Measurements from ENCODE around the gene ARMC3.

- TF ChIP-seq CTCF (IDR thresholded peaks at IDR 0.05), result no peak
- no peak for TF ChIP-seq RAD21 (conservative IDR thresholded peaks at IDR 0.05 in 1 of 2, IDR thresholded peaks at IDR 0.05 in 1 of 2)
- no peak for TF ChIP-seq KDM5A (IDR thresholded peaks at IDR 0.05)
- no peak for TF ChIP-seq CBX8 (IDR thresholded peaks at IDR 0.05)
- no peak for TF ChIP-seq MAX (IDR thresholded peaks at IDR 0.05)
- TF ChIP-seq ZSCAN20 (CRISPR knock-in tag; IDR thresholded peaks at IDR 0.05), result no peak
- TF ChIP-seq CEBPB (IDR thresholded peaks at IDR 0.05), result no peak
- TF ChIP-seq ZFP36 (IDR thresholded peaks at IDR 0.05; ENCODE audit: borderline replicate concordance, partially characterized antibody), result no peak
- no peak for TF ChIP-seq EHMT2 (IDR thresholded peaks at IDR 0.05; ENCODE audit: low read depth)
- TF ChIP-seq, protein P1, sequence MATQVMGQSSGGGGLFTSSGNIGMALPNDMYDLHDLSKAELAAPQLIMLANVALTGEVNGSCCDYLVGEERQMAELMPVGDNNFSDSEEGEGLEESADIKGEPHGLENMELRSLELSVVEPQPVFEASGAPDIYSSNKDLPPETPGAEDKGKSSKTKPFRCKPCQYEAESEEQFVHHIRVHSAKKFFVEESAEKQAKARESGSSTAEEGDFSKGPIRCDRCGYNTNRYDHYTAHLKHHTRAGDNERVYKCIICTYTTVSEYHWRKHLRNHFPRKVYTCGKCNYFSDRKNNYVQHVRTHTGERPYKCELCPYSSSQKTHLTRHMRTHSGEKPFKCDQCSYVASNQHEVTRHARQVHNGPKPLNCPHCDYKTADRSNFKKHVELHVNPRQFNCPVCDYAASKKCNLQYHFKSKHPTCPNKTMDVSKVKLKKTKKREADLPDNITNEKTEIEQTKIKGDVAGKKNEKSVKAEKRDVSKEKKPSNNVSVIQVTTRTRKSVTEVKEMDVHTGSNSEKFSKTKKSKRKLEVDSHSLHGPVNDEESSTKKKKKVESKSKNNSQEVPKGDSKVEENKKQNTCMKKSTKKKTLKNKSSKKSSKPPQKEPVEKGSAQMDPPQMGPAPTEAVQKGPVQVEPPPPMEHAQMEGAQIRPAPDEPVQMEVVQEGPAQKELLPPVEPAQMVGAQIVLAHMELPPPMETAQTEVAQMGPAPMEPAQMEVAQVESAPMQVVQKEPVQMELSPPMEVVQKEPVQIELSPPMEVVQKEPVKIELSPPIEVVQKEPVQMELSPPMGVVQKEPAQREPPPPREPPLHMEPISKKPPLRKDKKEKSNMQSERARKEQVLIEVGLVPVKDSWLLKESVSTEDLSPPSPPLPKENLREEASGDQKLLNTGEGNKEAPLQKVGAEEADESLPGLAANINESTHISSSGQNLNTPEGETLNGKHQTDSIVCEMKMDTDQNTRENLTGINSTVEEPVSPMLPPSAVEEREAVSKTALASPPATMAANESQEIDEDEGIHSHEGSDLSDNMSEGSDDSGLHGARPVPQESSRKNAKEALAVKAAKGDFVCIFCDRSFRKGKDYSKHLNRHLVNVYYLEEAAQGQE (IDR thresholded peaks at IDR 0.05), result no peak
- no peak for TF ChIP-seq NFE2L2 (conservative IDR thresholded peaks at IDR 0.05; ENCODE audit: low read length)
- no peak for TF ChIP-seq USF2 (IDR thresholded peaks at IDR 0.05)
- no peak for TF ChIP-seq RCOR1 (IDR thresholded peaks at IDR 0.05; ENCODE audit: low read depth, low read length)
Observed at GRCh38 chr10:22997096-22997495, 69.2 kb downstream of the ARMC3 start.
